SJSA1 (cell line): Measurements from ENCODE around the gene PPM1N. TPM values are rescaled to one million over a fixed set of nuclear protein-coding genes. Genes with fewer than 3 reads are reported as not detected.
"Not testable (repeated sequence)": the region's sequence is repeated elsewhere in the genome, so short reads cannot be mapped to it uniquely, and the experiment has no call there.

Experiments used
- DNase-seq, 2 experiments: peaks; one replicate each; pipeline ENCODE4 v3.0.0-alpha.2; 2015 to 2020; ENCODE audit warnings: low spot score in 2 of 2, low read depth in 1 of 2
- H3K27ac ChIP-seq: fragments of 250-450 bp; sonication (Bioruptor Pico); 2 replicates; pipeline ENCODE4 v1.5.1; 2020; ENCODE audit warnings: mild to moderate bottlenecking, moderate library complexity
- H3K27me3 ChIP-seq: fragments of 250-450 bp; sonication (Bioruptor Pico); replicated peaks from 2 replicates; pipeline ENCODE4 v1.5.1; 2020; ENCODE audit warnings: mild to moderate bottlenecking, moderate library complexity
- H3K36me3 ChIP-seq: fragments of 250-450 bp; sonication (Bioruptor Pico); 2 replicates; pipeline ENCODE4 v1.5.1; 2020; ENCODE audit warnings: mild to moderate bottlenecking
- H3K4me1 ChIP-seq: fragments of 250-450 bp; sonication (Bioruptor Pico); replicated peaks from 2 replicates; pipeline ENCODE4 v1.6.1; 2021; ENCODE audit warnings: mild to moderate bottlenecking
- H3K4me3 ChIP-seq: fragments of 250-450 bp; sonication (Bioruptor Pico); 2 replicates; pipeline ENCODE4 v1.5.1; 2020; ENCODE audit warnings: mild to moderate bottlenecking
- H3K9me3 ChIP-seq: fragments of 250-450 bp; sonication (Bioruptor Pico); replicated peaks from 2 replicates; pipeline ENCODE4 v1.5.1; 2020; ENCODE audit warnings: mild to moderate bottlenecking
- total RNA-seq: library from RNA; depleted of rRNA; stranded (reverse); fragments of >200 nt; shearing (Covaris generic); gene quantifications from 2 replicates; pipeline ENCODE4 v1.2.3, GENCODE V29; 2014

PPM1N gene
- total RNA-seq, 1 experiment from 2014 or later: 0.29 TPM

GRCh38 chr19:45503909-45504308 lies 5.7 kb downstream of the PPM1N start:
- Histone ChIP-seq H3K9me3 (no peaks in the 10 kb centered on the region), H3K27ac (no peak overlapping the region), H3K4me1 (peaks cover 19% of the 10 kb centered on the region), H3K4me3 (no peak overlapping the region), H3K36me3 (peaks cover 12% of the 10 kb centered on the region; the same call in 1 of the 2 replicates), H3K27me3 (peaks cover 3% of the 10 kb centered on the region)
- no peak for DNase-seq

GRCh38 chr19:45505151-45505995 lies 7.1 kb downstream of the PPM1N start:
- Histone ChIP-seq H3K27ac (no peak overlapping the region), H3K9me3 (no peaks in the 10 kb centered on the region), H3K4me1 (peaks cover 21% of the 10 kb centered on the region), H3K4me3 (no peak overlapping the region), H3K27me3 (no peaks in the 10 kb centered on the region), H3K36me3 (peaks cover 15% of the 10 kb centered on the region)
- no peak for DNase-seq

DNA sequence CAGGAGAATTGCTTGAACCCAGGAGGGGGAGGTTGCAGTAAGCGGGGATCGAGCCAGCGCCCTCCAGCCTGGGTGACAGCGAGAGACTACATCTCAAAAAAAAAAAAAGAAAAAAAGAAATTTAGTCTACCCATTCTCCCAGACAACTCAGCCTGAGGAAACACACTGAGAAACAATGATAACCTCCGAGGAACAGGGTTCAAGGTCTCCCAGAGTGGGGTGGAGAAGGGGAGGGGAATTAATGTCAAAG lies 7.7 kb downstream of the PPM1N start:
- H3K36me3 ChIP-seq: peaks cover 17% of the 10 kb centered on the region
- peaks cover 21% of the 10 kb centered on the region for H3K4me1 ChIP-seq
- H3K27ac ChIP-seq: peak overlapping the region; percentile 71
- H3K27me3 ChIP-seq: no peaks in the 10 kb centered on the region
- no peaks in the 10 kb centered on the region for H3K9me3 ChIP-seq
- DNase-seq: no peak
- H3K4me3 ChIP-seq: peak overlapping the region; percentile 85

DNA sequence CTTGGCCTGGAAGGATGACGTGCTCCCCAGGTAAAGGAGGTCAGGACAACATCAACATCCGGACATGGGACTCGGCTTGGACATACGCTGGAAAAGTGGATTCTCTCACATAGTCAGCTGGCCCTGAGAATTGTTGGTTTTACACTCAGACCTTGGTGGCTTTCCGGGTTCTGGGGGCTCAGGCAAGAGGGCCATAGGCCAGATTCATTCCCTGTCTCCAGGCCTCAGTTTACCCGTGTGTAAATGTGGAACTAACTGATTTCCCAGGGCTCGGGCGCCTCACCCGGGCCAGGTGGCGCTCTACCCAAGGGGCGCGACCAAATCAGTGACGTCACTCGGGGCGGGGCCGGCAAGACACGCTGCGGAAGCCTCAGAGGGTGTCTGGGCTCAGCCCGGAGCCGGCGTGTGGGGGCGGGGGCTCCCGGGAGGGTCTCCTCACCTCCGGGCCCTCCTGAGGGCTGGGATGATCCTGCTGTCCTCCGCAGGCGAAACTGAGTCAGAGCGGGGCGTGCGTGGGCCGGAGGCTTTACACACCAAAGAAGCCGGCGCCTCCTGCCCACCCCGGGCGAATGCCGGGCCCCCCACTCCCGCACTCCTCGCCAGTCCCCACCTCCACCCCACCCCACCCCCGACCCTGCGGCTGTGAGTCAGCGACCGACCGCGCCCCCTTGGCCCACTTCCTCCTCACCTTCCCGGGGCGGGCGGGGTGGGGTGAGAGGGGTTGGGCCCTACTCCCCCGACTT lies 8.2 kb downstream of the PPM1N start:
- H3K4me3 ChIP-seq: peak overlapping the region; percentile 85
- peak; percentile 96 to 97 for DNase-seq
- peaks cover 21% of the 10 kb centered on the region for H3K4me1 ChIP-seq
- no peaks in the 10 kb centered on the region for H3K27me3 ChIP-seq
- H3K36me3 ChIP-seq: peaks cover 17% of the 10 kb centered on the region
- peak overlapping the region; percentile 71 for H3K27ac ChIP-seq
- H3K9me3 ChIP-seq: no peaks in the 10 kb centered on the region

DNA sequence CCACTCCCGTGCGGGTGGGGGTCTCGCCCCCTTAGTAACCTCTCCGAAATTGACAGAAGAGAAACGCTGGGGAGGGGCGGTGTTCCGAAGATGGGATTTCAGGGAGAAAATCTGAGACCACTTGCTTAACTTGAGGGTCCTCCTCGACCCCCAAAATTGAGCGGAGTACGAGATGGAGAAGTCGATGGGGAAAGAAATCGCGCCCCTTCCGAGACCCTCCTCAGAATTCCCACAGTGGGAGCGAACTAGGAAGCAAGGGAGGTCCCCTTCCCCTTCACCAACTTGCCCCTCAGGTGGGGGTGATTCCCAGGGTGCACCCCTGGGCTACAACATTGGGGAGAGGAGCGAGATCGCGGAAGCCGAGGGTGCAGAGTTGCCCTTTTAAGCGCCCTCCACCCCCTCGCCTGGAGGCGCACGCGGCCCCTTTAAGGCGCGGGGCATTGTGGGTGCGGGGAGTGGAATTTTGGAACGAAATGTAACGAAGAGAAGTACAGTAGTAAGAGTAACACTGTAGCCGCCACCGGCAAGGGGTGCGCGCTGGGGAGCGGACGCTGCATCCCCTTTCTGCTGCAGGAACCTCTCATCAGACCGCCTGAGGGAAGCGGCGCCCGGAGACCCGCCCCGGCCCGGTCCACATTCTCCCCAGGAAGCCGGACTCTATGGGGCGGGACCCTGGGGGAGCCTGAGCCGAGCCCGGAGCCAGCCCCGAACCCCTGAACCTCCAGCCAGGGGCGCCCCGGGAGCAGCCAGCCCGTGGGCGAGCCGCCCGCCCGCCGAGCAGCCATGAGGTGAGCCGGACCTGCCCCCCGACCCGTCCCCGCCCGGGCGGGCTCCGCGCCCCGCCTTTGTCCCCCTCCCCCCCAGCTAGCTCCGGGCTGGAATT lies 9.0 kb downstream of the PPM1N start, which contains the start of gene VASP:
VASP (plus strand) TSS at position 491 of the 883 bp plus-strand sequence; CDS start at position 784, 293 bp downstream.
- peak within 1 kb of the TSS; percentile 85 for H3K4me3 ChIP-seq
- peaks cover 21% of the 10 kb centered on the region for H3K4me1 ChIP-seq
- no peaks in the 10 kb centered on the region for H3K9me3 ChIP-seq
- peak within 1 kb of the TSS; percentile 71 for H3K27ac ChIP-seq
- H3K36me3 ChIP-seq: peaks cover 17% of the 10 kb centered on the region
- H3K27me3 ChIP-seq: no peaks in the 10 kb centered on the region
- peak; percentile 85 to 88 for DNase-seq

- Histone ChIP-seq H3K36me3 (peaks cover 19% of the 10 kb centered on the region), H3K4me3 (peak overlapping the region; percentile 85), H3K4me1 (peaks cover 21% of the 10 kb centered on the region), H3K9me3 (no peaks in the 10 kb centered on the region), H3K27me3 (no peaks in the 10 kb centered on the region), H3K27ac (no peak overlapping the region)
- DNase-seq: peak in 1 of 2 experiments; percentile 35
Observed at GRCh38 chr19:45507872-45508416, 9.7 kb downstream of the PPM1N start.

- H3K4me3 ChIP-seq: peak overlapping the region; percentile 85
- no peaks in the 10 kb centered on the region for H3K9me3 ChIP-seq
- no peak overlapping the region for H3K27ac ChIP-seq
- peaks cover 19% of the 10 kb centered on the region for H3K36me3 ChIP-seq
- no peak for DNase-seq
- H3K4me1 ChIP-seq: peaks cover 21% of the 10 kb centered on the region
- H3K27me3 ChIP-seq: no peaks in the 10 kb centered on the region
Observed at GRCh38 chr19:45508417-45508860, 10.2 kb downstream of the PPM1N start.

GRCh38 chr19:45508861-45509691 lies 10.8 kb downstream of the PPM1N start:
- Histone ChIP-seq H3K4me1 (peaks cover 21% of the 10 kb centered on the region), H3K27me3 (no peaks in the 10 kb centered on the region), H3K4me3 (peak overlapping the region; percentile 85), H3K27ac (peak overlapping the region; percentile 34), H3K36me3 (peaks cover 25% of the 10 kb centered on the region), H3K9me3 (no peaks in the 10 kb centered on the region)
- DNase-seq: peak; percentile 42 to 82

DNA sequence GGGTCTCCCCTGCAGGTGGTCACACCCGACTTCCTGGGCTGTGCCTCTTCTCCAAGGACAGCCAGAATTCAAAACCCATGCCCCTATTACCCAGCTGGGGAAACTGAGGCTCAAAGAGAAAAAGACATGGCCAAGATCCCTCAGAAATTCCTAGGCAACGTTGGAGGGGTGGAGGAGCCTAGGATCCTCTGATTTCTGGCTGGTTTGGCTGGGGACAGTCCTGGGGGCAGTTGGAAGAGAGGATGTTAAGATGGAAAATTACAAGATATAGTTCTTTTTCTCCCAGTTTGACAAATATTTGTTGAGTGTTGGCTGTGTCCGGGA lies 11.4 kb downstream of the PPM1N start:
- DNase-seq: no peak
- Histone ChIP-seq H3K27me3 (no peaks in the 10 kb centered on the region), H3K9me3 (no peaks in the 10 kb centered on the region), H3K4me3 (peak overlapping the region; percentile 85), H3K4me1 (peaks cover 21% of the 10 kb centered on the region), H3K27ac (no peak overlapping the region), H3K36me3 (peaks cover 31% of the 10 kb centered on the region)

DNA sequence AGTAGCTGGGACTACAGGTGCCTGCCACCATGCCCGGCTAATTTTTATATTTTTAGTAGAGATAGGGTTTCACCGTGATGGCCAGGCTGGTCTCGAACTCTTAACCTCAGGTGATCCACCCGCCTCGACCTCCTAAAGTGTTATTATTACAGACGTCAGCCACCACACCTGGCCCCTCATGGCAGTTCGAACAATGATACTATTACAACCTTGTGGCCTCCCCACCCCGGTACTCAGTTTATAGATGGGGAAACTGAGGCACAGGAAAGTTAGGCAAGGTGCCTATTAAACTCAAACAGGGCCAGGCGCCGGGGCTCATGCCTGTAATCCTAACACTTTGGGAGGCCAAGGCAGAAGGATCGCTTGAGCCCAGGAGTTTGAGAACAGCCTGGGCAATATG lies 12.1 kb downstream of the PPM1N start:
- H3K9me3 ChIP-seq, DNase-seq, H3K27ac ChIP-seq, H3K27me3 ChIP-seq, H3K4me3 ChIP-seq: not testable (repeated sequence)
- Histone ChIP-seq H3K36me3 (peaks cover 38% of the 10 kb centered on the region), H3K4me1 (peaks cover 18% of the 10 kb centered on the region)

DNA sequence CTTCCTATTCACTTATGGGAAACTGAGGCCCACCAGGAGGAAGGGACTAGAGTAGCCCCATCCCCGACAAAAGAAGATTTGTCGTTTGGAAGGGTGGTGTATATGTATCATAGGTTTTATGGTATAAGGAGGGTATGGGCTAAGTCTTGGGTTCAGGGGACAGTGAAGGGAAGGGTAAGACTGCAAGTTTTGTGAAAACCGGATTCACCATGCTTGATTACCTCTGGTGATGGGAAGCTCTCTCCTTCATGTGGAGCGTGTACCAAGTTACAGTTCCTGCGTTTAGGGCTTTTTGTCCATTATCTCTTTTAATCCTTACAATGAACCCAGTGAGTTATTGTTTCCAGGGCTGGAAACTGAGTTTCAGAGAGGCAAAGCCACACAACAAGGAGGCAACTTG lies 12.8 kb downstream of the PPM1N start:
- Histone ChIP-seq H3K27ac (no peak overlapping the region), H3K9me3 (no peaks in the 10 kb centered on the region), H3K36me3 (peaks cover 45% of the 10 kb centered on the region), H3K4me1 (peaks cover 11% of the 10 kb centered on the region), H3K27me3 (no peaks in the 10 kb centered on the region), H3K4me3 (no peak overlapping the region)
- DNase-seq: no peak

DNA sequence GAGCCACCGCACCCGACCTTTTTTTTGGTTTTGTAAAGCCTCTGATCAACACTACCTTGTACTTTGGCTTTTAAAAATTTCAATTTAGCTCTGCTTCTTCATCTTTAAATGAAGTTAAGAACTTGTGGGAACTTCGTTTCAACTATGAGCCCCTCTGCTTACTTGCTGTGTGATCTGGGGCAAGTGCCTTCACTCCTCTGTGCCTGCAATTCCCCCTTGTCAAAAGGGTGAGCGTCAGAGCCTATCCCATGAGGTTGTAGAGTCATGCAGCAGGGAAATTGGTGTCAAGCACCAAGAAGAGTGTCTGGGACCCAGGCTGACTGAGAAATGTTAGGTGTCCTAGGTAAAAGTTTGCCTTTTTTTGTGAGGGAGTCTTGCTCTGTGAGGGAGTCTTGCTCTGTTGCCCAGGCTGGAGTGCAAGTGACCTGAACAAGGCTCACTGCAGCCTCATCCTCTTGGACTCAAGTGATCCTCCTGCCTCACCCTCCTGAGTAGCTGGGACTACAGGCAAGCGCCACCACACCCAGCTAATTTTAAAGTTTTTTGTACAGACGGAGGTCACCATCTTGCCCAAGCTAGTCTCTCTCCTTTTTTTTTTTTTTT lies 14.7 kb downstream of the PPM1N start:
- Histone ChIP-seq H3K27ac (no peak overlapping the region), H3K4me1 (peaks cover 8% of the 10 kb centered on the region), H3K36me3 (peaks cover 48% of the 10 kb centered on the region), H3K9me3 (no peaks in the 10 kb centered on the region), H3K27me3 (no peaks in the 10 kb centered on the region), H3K4me3 (no peak overlapping the region)
- DNase-seq: no peak
